ENCODE results near the gene EIF4G2.
"Not testable (repeated sequence)": the region's sequence is repeated elsewhere in the genome, so short reads cannot be mapped to it uniquely, and the experiment has no call there.

DNA sequence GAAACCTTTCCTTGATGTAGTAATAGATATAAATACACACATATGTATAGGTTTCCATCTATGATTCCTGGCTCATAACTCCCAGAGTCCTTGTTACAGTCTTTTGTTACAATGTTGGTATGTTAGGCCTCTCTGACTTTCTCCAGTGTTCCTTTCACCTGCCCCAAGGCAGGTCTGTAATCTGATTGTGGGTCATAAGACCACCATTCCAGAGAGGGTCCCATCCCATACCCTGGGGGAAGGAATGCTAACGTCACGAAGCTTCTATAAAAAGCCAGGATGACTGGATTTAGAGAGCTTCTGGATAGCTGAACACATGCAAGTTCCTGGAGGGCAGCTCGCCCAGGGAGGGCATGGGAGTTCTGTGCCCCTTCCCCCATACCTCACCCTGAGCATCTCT is 13.8 kb upstream of the EIF4G2 start:
- TF ChIP-seq, protein P1, sequence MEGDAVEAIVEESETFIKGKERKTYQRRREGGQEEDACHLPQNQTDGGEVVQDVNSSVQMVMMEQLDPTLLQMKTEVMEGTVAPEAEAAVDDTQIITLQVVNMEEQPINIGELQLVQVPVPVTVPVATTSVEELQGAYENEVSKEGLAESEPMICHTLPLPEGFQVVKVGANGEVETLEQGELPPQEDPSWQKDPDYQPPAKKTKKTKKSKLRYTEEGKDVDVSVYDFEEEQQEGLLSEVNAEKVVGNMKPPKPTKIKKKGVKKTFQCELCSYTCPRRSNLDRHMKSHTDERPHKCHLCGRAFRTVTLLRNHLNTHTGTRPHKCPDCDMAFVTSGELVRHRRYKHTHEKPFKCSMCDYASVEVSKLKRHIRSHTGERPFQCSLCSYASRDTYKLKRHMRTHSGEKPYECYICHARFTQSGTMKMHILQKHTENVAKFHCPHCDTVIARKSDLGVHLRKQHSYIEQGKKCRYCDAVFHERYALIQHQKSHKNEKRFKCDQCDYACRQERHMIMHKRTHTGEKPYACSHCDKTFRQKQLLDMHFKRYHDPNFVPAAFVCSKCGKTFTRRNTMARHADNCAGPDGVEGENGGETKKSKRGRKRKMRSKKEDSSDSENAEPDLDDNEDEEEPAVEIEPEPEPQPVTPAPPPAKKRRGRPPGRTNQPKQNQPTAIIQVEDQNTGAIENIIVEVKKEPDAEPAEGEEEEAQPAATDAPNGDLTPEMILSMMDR (conservative IDR thresholded peaks at IDR 0.05; ENCODE audit: low read depth in 2 of 2), result not testable (repeated sequence)
- not testable (repeated sequence) for TF ChIP-seq EZH2 (IDR thresholded peaks at IDR 0.05; ENCODE audit: low read depth, unreplicated experiment); POLR2AphosphoS5 (IDR thresholded peaks at IDR 0.05; ENCODE audit: low read depth); CREB1 (CRISPR knock-in tag; IDR thresholded peaks at IDR 0.05; ENCODE audit: low read depth); EZH2phosphoT487 (IDR thresholded peaks at IDR 0.05; ENCODE audit: unreplicated experiment); ZNF114 (CRISPR knock-in tag; IDR thresholded peaks at IDR 0.05); NANOG (IDR thresholded peaks at IDR 0.05; ENCODE audit: borderline replicate concordance); ZNF331 (CRISPR knock-in tag; IDR thresholded peaks at IDR 0.05; ENCODE audit: low read depth); STAT1 (IDR thresholded peaks at IDR 0.05; ENCODE audit: unreplicated experiment); JUNB (IDR thresholded peaks at IDR 0.05; ENCODE audit: unreplicated experiment)
- TF ChIP-seq, protein P2, sequence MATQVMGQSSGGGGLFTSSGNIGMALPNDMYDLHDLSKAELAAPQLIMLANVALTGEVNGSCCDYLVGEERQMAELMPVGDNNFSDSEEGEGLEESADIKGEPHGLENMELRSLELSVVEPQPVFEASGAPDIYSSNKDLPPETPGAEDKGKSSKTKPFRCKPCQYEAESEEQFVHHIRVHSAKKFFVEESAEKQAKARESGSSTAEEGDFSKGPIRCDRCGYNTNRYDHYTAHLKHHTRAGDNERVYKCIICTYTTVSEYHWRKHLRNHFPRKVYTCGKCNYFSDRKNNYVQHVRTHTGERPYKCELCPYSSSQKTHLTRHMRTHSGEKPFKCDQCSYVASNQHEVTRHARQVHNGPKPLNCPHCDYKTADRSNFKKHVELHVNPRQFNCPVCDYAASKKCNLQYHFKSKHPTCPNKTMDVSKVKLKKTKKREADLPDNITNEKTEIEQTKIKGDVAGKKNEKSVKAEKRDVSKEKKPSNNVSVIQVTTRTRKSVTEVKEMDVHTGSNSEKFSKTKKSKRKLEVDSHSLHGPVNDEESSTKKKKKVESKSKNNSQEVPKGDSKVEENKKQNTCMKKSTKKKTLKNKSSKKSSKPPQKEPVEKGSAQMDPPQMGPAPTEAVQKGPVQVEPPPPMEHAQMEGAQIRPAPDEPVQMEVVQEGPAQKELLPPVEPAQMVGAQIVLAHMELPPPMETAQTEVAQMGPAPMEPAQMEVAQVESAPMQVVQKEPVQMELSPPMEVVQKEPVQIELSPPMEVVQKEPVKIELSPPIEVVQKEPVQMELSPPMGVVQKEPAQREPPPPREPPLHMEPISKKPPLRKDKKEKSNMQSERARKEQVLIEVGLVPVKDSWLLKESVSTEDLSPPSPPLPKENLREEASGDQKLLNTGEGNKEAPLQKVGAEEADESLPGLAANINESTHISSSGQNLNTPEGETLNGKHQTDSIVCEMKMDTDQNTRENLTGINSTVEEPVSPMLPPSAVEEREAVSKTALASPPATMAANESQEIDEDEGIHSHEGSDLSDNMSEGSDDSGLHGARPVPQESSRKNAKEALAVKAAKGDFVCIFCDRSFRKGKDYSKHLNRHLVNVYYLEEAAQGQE (IDR thresholded peaks at IDR 0.05; ENCODE audit: unreplicated experiment), result not testable (repeated sequence)
- TF ChIP-seq, protein P3, sequence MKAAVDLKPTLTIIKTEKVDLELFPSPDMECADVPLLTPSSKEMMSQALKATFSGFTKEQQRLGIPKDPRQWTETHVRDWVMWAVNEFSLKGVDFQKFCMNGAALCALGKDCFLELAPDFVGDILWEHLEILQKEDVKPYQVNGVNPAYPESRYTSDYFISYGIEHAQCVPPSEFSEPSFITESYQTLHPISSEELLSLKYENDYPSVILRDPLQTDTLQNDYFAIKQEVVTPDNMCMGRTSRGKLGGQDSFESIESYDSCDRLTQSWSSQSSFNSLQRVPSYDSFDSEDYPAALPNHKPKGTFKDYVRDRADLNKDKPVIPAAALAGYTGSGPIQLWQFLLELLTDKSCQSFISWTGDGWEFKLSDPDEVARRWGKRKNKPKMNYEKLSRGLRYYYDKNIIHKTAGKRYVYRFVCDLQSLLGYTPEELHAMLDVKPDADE (IDR thresholded peaks at IDR 0.05), result not testable (repeated sequence)
- TF ChIP-seq, protein P4, sequence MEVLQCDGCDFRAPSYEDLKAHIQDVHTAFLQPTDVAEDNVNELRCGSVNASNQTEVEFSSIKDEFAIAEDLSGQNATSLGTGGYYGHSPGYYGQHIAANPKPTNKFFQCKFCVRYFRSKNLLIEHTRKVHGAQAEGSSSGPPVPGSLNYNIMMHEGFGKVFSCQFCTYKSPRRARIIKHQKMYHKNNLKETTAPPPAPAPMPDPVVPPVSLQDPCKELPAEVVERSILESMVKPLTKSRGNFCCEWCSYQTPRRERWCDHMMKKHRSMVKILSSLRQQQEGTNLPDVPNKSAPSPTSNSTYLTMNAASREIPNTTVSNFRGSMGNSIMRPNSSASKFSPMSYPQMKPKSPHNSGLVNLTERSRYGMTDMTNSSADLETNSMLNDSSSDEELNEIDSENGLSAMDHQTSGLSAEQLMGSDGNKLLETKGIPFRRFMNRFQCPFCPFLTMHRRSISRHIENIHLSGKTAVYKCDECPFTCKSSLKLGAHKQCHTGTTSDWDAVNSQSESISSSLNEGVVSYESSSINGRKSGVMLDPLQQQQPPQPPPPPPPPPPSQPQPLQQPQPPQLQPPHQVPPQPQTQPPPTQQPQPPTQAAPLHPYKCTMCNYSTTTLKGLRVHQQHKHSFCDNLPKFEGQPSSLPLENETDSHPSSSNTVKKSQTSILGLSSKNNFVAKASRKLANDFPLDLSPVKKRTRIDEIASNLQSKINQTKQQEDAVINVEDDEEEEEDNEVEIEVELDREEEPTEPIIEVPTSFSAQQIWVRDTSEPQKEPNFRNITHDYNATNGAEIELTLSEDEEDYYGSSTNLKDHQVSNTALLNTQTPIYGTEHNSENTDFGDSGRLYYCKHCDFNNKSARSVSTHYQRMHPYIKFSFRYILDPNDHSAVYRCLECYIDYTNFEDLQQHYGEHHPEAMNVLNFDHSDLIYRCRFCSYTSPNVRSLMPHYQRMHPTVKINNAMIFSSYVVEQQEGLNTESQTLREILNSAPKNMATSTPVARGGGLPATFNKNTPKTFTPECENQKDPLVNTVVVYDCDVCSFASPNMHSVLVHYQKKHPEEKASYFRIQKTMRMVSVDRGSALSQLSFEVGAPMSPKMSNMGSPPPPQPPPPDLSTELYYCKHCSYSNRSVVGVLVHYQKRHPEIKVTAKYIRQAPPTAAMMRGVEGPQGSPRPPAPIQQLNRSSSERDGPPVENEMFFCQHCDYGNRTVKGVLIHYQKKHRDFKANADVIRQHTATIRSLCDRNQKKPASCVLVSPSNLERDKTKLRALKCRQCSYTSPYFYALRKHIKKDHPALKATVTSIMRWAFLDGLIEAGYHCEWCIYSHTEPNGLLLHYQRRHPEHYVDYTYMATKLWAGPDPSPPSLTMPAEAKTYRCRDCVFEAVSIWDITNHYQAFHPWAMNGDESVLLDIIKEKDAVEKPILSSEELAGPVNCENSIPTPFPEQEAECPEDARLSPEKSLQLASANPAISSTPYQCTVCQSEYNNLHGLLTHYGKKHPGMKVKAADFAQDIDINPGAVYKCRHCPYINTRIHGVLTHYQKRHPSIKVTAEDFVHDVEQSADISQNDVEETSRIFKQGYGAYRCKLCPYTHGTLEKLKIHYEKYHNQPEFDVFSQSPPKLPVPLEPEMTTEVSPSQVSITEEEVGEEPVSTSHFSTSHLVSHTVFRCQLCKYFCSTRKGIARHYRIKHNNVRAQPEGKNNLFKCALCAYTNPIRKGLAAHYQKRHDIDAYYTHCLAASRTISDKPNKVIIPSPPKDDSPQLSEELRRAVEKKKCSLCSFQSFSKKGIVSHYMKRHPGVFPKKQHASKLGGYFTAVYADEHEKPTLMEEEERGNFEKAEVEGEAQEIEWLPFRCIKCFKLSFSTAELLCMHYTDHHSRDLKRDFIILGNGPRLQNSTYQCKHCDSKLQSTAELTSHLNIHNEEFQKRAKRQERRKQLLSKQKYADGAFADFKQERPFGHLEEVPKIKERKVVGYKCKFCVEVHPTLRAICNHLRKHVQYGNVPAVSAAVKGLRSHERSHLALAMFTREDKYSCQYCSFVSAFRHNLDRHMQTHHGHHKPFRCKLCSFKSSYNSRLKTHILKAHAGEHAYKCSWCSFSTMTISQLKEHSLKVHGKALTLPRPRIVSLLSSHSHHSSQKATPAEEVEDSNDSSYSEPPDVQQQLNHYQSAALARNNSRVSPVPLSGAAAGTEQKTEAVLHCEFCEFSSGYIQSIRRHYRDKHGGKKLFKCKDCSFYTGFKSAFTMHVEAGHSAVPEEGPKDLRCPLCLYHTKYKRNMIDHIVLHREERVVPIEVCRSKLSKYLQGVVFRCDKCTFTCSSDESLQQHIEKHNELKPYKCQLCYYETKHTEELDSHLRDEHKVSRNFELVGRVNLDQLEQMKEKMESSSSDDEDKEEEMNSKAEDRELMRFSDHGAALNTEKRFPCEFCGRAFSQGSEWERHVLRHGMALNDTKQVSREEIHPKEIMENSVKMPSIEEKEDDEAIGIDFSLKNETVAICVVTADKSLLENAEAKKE (CRISPR knock-in tag; IDR thresholded peaks at IDR 0.05), result not testable (repeated sequence)

All from GM23338 (cell line).